Psoas muscle (tissue), 8 donors: ENCODE measurements around the gene GABARAP. TPM values are rescaled to one million over a fixed set of nuclear protein-coding genes. Genes with fewer than 3 reads are reported as not detected.

ENCODE experiments used
- ATAC-seq, 4 donors: fragments of 200-7000 bp; cut with Tn5 transposase; one replicate each; pipeline ENCODE4 v1.9.1; 2020; ENCODE audit warnings: moderate library complexity in 3 of 4, mild to moderate bottlenecking in 2 of 4
- DNase-seq, 2 donors: peaks; one replicate each; pipeline ENCODE4 v3.0.0-alpha.2; 2020
- H3K27ac ChIP-seq: fragments of 200-600 bp; one replicate; pipeline ENCODE4 v1.8.0; 2022
- H3K27me3 ChIP-seq, 3 donors: fragments of 200-600 bp in 1 of 3; one replicate each; pipeline versions ENCODE4 v1.6.1 to v1.8.0; 2013 to 2022; ENCODE audit warnings: low read length in 2 of 3, mild to moderate bottlenecking in 2 of 3, moderate library complexity in 1 of 3; ENCODE audit not compliant: insufficient read depth in 3 of 3
- H3K36me3 ChIP-seq, 2 donors: fragments of 200-600 bp in 1 of 2; one replicate each; pipeline versions ENCODE4 v1.6.1 to v1.8.0; 2013 to 2022; ENCODE audit warnings: low read depth in 1 of 2, mild to moderate bottlenecking in 1 of 2, moderate library complexity in 1 of 2; ENCODE audit not compliant: insufficient read depth in 1 of 2
- H3K4me1 ChIP-seq: fragments of 200-600 bp; one replicate; pipeline ENCODE4 v1.8.0; 2022
- H3K4me3 ChIP-seq: fragments of 200-600 bp; one replicate; pipeline ENCODE4 v1.8.0; 2022; ENCODE audit warnings: mild to moderate bottlenecking
- H3K9me3 ChIP-seq: fragments of 200-600 bp; one replicate; pipeline ENCODE4 v1.8.0; 2022
- CTCF ChIP-seq: fragments of 200-600 bp; IDR thresholded peaks from one replicate; pipeline ENCODE4 v1.8.0; 2022; ENCODE audit warnings: antibody characterized with exemption
- WGBS, 3 donors: extraction: QIAGEN DNeasy Blood & Tissue Kit; methylation state at CpG; one replicate each; pipeline versions ENCODE4 v1.1.6 to v1.1.7; 2013; 5-methylcytosine and 5-hydroxymethylcytosine counted together
- intact Hi-C, 2 donors: fragments of 100-400 bp; cut with DNase I; formaldehyde crosslinking; loops; one replicate each; pipeline versions ENCODE4 v1.11.0 to v1.14.2; 2022
- polyA plus RNA-seq, 3 donors: library from polyadenylated mRNA; stranded (reverse); fragments of 200-250 nt; gene quantifications; one replicate each; pipeline ENCODE4 v1.2.3, GENCODE V29; 2013
- total RNA-seq, 4 donors: library from RNA; stranded (reverse); fragmentation: NEBNext Ultra II Directional in 2 of 4; extraction: Animal tissue kit (Norgen Biotek cat#: 25700) in 2 of 4; gene quantifications; one replicate each; pipeline versions ENCODE4 v1.2.1 to v1.2.4, GENCODE V29; 2021 to 2023
- donor health status: healthy with polysubstance abuse.
- donor health status: DM: no; HTN: no; CAD: no; lungs with moderate emphysema.
- donor health status: Bipolar disorder and iron deficiency.
- donor health status: healthy.
- donor health status: DM: yes; HTN: yes; CAD: no.
- donor health status: DM: no; HTN: no; CAD: no.
- donor health status: DM: no; HTN: no; CAD: no.
- donor health status: DM: yes; HTN: yes; CAD: no.

The GABARAP gene
- total and polyA plus RNA-seq, 7 donors: 344 to 569 (median 482) TPM

GRCh38 chr17:7224661-7225111 is 17.6 kb downstream of the GABARAP start:
- TF ChIP-seq CTCF: no peak
- ATAC-seq (no peak), DNase-seq (peak in 1 of 2 donors; percentile 12)
- no peaks in the 10 kb centered on the region for H3K27me3 ChIP-seq
- no peak overlapping the region for H3K4me3 ChIP-seq
- H3K27ac ChIP-seq: no peak overlapping the region
- peaks cover 30% of the 10 kb centered on the region for H3K4me1 ChIP-seq
- WGBS, 3 donors: 41 to 57% (median 45%) methylated on average over 14 to 15 of the region's 15 CpGs
- no peaks in the 10 kb centered on the region for H3K9me3 ChIP-seq
- intact Hi-C loops: no loop called here
- H3K36me3 ChIP-seq: peaks cover 10 to 90% of the 10 kb centered on the region in 2 donors

DNA sequence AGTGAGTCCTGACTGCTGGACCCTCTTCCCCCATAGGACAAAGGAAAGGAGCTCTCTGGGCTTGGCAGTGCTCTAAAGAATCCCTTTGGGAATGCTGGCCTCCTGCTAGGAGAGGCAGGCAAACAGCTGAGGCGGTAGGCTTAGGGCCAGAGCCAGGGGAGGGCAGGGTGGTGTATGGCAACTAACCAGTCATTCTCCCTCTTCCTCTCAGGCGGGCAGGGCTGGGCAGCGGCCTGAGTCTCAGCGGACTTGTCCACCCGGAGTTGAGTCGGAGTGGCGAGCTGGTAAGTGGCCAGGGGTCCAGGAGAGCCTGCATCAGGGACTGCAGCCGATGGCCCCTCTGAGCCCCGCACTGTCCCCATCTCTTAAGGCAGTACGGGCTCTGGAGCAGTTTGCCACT is 18.1 kb downstream of the GABARAP start:
- no peaks in the 10 kb centered on the region for H3K27me3 ChIP-seq
- no peak overlapping the region for H3K4me3 ChIP-seq
- DNase-seq (peak in 1 of 2 donors; percentile 33), ATAC-seq (no peak)
- H3K4me1 ChIP-seq: peaks cover 34% of the 10 kb centered on the region
- no peaks in the 10 kb centered on the region for H3K9me3 ChIP-seq
- peak overlapping the region; percentile 46 for H3K27ac ChIP-seq
- intact Hi-C loops: no loop called here
- H3K36me3 ChIP-seq: peaks cover 10 to 85% of the 10 kb centered on the region in 2 donors
- 32 to 63% (median 48%) methylated on average over 7 to 10 of the region's 10 CpGs for WGBS, 3 donors
- TF ChIP-seq CTCF: no peak

GRCh38 chr17:7223375-7223774 is 18.9 kb downstream of the GABARAP start:
- WGBS, 3 donors: 59 to 69% (median 63%) methylated on average over 4 of the region's 4 CpGs
- no peak for DNase-seq
- peaks cover 10 to 77% of the 10 kb centered on the region in 2 donors for H3K36me3 ChIP-seq
- no peaks in the 10 kb centered on the region for H3K9me3 ChIP-seq
- no peak for ATAC-seq
- H3K27me3 ChIP-seq: no peaks in the 10 kb centered on the region
- H3K27ac ChIP-seq: no peak overlapping the region
- H3K4me1 ChIP-seq: peaks cover 34% of the 10 kb centered on the region
- TF ChIP-seq CTCF: no peak
- H3K4me3 ChIP-seq: no peak overlapping the region
- intact Hi-C loops: no loop called here

- Histone ChIP-seq H3K4me1 (peaks cover 34% of the 10 kb centered on the region), H3K4me3 (no peak overlapping the region), H3K27me3 (no peaks in the 10 kb centered on the region), H3K9me3 (no peaks in the 10 kb centered on the region), H3K27ac (no peak overlapping the region), H3K36me3 (peaks cover 10 to 73% of the 10 kb centered on the region in 2 donors)
- ATAC-seq (no peak), DNase-seq (peak in 1 of 2 donors; percentile 17)
- 57 to 73% (median 66%) methylated on average over 7 of the region's 7 CpGs for WGBS, 3 donors
- intact Hi-C loops: no loop called here
- no peak for TF ChIP-seq CTCF
Observed at GRCh38 chr17:7222972-7223292, 19.3 kb downstream of the GABARAP start.
